Fibroblast of the aortic adventitia (primary cell): ENCODE measurements around the gene VSIR. TPM values are rescaled to one million over a fixed set of nuclear protein-coding genes. Genes with fewer than 3 reads are reported as not detected.

Experiments used
- DNase-seq: peaks from one replicate; pipeline ENCODE4 v3.0.0-alpha.2; 2010; ENCODE audit warnings: low read depth
- H3K4me3 ChIP-seq: 2 replicates; pipeline ENCODE4 v1.5.1; 2011; ENCODE audit warnings: low read depth, mild to moderate bottlenecking, control low read depth, low read length, moderate library complexity
- CTCF ChIP-seq: IDR thresholded peaks from 2 replicates; pipeline ENCODE4 v1.5.1; 2011; ENCODE audit warnings: mild to moderate bottlenecking, low read length, control low read depth, inconsistent platforms; ENCODE audit not compliant: insufficient read depth
- total RNA-seq: library from RNA; depleted of rRNA; stranded (reverse); fragments of >200 nt; gene quantifications from 2 replicates; pipeline ENCODE4 v1.2.3, GENCODE V29; 2012; ENCODE audit warnings: low replicate concordance

VSIR gene
- total RNA-seq, 1 donor, result 16.9 TPM

GRCh38 chr10:71790749-71791440 is 17.6 kb upstream of the VSIR start:
- no peak overlapping the region for H3K4me3 ChIP-seq
- TF ChIP-seq CTCF, result no peak
- no peak for DNase-seq

GRCh38 chr10:71789871-71790270 is 16.6 kb upstream of the VSIR start:
- no peak for DNase-seq
- no peak for TF ChIP-seq CTCF
- H3K4me3 ChIP-seq, result no peak overlapping the region

- DNase-seq, result no peak
- no peak overlapping the region for H3K4me3 ChIP-seq
- no peak for TF ChIP-seq CTCF
These were observed 15.6 kb upstream of the VSIR start for GRCh38 chr10:71788954-71789353.

GRCh38 chr10:71784679-71785272 is 11.5 kb upstream of the VSIR start:
- no peak for TF ChIP-seq CTCF
- DNase-seq, result no peak
- H3K4me3 ChIP-seq, result no peak overlapping the region

GRCh38 chr10:71783917-71784678 is 10.8 kb upstream of the VSIR start:
- H3K4me3 ChIP-seq, result no peak overlapping the region
- no peak for TF ChIP-seq CTCF
- no peak for DNase-seq

GRCh38 chr10:71782917-71783490 is 9.7 kb upstream of the VSIR start:
- no peak for TF ChIP-seq CTCF
- H3K4me3 ChIP-seq, result no peak overlapping the region
- DNase-seq, result no peak
